Measurements from ENCODE around the gene TOM1L2.

Gene TOM1L2

GRCh38 chr17:17834974-17835373 is 137.2 kb downstream of the TOM1L2 start:
- H3K9me3 ChIP-seq: no peaks in the 10 kb centered on the region
- peak overlapping the region; percentile 76 for H3K4me3 ChIP-seq (ENCODE audit: low read depth, low read length)
- TF ChIP-seq, protein P1, sequence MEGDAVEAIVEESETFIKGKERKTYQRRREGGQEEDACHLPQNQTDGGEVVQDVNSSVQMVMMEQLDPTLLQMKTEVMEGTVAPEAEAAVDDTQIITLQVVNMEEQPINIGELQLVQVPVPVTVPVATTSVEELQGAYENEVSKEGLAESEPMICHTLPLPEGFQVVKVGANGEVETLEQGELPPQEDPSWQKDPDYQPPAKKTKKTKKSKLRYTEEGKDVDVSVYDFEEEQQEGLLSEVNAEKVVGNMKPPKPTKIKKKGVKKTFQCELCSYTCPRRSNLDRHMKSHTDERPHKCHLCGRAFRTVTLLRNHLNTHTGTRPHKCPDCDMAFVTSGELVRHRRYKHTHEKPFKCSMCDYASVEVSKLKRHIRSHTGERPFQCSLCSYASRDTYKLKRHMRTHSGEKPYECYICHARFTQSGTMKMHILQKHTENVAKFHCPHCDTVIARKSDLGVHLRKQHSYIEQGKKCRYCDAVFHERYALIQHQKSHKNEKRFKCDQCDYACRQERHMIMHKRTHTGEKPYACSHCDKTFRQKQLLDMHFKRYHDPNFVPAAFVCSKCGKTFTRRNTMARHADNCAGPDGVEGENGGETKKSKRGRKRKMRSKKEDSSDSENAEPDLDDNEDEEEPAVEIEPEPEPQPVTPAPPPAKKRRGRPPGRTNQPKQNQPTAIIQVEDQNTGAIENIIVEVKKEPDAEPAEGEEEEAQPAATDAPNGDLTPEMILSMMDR (IDR thresholded peaks at IDR 0.05; ENCODE audit: low read depth, low read length): no peak
- peaks cover 16% of the 10 kb centered on the region for H3K36me3 ChIP-seq
- no peak for DNase-seq
- peaks cover 28% of the 10 kb centered on the region for H3K4me1 ChIP-seq
- no peaks in the 10 kb centered on the region for H3K27me3 ChIP-seq

- Histone ChIP-seq H3K9me3 (no peaks in the 10 kb centered on the region), H3K4me3 (ENCODE audit: low read depth, low read length) (no peak overlapping the region), H3K27me3 (no peaks in the 10 kb centered on the region), H3K36me3 (peaks cover 16% of the 10 kb centered on the region), H3K4me1 (peaks cover 24% of the 10 kb centered on the region)
- DNase-seq: no peak
- TF ChIP-seq, protein P1 (IDR thresholded peaks at IDR 0.05; ENCODE audit: low read depth, low read length): no peak
Observed at GRCh38 chr17:17833658-17834357, 138.4 kb downstream of the TOM1L2 start.

- no peak overlapping the region for H3K4me3 ChIP-seq (ENCODE audit: low read depth, low read length)
- H3K36me3 ChIP-seq: peaks cover 16% of the 10 kb centered on the region
- TF ChIP-seq, protein P1 (IDR thresholded peaks at IDR 0.05; ENCODE audit: low read depth, low read length): no peak
- H3K4me1 ChIP-seq: peaks cover 13% of the 10 kb centered on the region
- DNase-seq: no peak
- no peaks in the 10 kb centered on the region for H3K9me3 ChIP-seq
- no peaks in the 10 kb centered on the region for H3K27me3 ChIP-seq
Observed at GRCh38 chr17:17832032-17832363, 140.2 kb downstream of the TOM1L2 start.

DNA sequence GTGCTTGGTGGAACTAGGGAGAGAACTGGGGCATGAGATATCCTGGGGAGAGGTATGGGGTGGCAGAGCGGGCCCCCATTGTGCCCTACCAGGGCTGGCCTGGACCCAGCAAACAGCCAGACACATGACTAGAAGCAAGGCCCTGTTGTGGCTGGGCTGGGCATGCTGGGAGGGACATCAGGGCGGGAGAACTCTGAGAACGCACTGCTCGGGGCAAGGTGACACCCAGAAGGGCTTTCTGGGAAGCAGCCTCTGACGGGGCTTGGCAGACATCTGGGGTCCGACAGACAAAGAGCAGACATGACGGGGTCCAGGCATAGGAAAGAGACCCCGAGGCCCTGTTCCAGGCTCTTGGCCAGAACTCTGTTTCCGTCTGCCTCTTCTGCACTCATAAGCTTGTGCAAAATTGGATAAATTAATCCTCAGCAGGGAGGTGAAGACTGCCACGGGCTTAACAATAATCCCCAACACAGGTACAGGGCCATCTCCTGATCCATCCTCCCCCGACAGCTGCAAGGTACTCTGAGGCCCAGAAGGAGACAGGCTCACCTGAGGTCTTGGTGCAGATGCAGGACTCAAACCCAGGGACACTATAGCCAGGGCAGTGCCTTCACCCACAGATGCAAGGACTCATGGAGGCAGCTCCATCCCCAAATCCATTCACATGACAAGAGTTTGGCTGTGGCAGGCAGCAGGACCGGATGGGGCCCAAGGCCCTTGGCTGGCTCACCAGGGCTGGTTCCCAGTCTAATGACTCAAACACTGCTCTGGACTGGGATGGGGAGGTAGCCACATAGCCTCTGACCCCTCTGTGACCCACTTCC is 140.8 kb downstream of the TOM1L2 start:
- Histone ChIP-seq H3K9me3 (no peaks in the 10 kb centered on the region), H3K36me3 (peaks cover 13% of the 10 kb centered on the region), H3K27me3 (no peaks in the 10 kb centered on the region), H3K4me1 (peaks cover 13% of the 10 kb centered on the region), H3K4me3 (ENCODE audit: low read depth, low read length) (no peak overlapping the region)
- DNase-seq: peak; percentile 73
- TF ChIP-seq, protein P1 (IDR thresholded peaks at IDR 0.05; ENCODE audit: low read depth, low read length): no peak

DNA sequence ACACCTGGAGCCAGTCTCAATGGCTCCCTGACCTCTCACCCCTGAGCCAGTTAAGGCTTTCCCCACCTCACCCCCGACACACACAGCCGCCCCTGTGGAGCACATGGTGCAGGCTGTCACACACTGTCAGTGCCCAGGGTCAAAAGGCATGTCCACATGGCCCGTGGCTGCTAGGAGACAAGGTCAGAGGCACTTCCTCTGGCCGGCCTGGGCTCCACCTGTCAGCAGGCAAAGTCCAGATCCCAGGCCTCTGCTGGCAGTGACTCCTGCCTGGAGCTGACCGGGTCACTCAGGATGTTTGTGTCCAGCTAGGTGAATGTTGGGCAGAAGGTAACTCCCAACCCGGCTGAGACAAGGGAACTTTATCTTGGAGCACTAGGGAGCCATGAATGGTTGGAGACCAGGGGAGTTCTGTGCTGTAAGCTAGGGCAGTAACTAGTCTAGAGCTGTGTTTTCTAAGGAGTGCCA is 141.4 kb downstream of the TOM1L2 start:
- no peak for DNase-seq
- no peaks in the 10 kb centered on the region for H3K9me3 ChIP-seq
- TF ChIP-seq, protein P1 (IDR thresholded peaks at IDR 0.05; ENCODE audit: low read depth, low read length): no peak
- peaks cover 11% of the 10 kb centered on the region for H3K36me3 ChIP-seq
- H3K4me3 ChIP-seq (ENCODE audit: low read depth, low read length): no peak overlapping the region
- H3K27me3 ChIP-seq: no peaks in the 10 kb centered on the region
- H3K4me1 ChIP-seq: peaks cover 12% of the 10 kb centered on the region

DNA sequence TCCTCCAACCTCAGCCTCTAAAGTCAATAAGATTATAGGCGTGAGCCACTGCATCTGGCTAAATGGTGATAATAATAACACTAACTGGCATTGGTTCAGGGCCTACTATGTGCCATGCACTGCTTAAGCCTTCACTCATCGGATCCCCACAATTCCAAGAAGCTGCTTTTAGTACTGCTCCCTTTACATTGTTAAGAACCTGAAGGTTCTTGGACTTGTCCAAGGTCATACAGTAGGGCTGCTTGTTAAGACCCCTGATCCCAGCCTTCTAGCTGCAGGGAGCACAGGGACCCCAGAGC is 142.0 kb downstream of the TOM1L2 start:
- DNase-seq: no peak
- Histone ChIP-seq H3K36me3 (peaks cover 7% of the 10 kb centered on the region), H3K9me3 (no peaks in the 10 kb centered on the region), H3K4me1 (peaks cover 6% of the 10 kb centered on the region), H3K4me3 (ENCODE audit: low read depth, low read length) (no peak overlapping the region), H3K27me3 (no peaks in the 10 kb centered on the region)
- TF ChIP-seq, protein P1 (IDR thresholded peaks at IDR 0.05; ENCODE audit: low read depth, low read length): no peak
